Peyer's patch (tissue), 4 donors: Measurements from ENCODE around the gene GPC6.

ENCODE experiments used
- CTCF ChIP-seq, 6 experiments: fragments of 450-650 bp in 4 of 6; fragments of 200-600 bp in 2 of 6; sonication (generic) in 1 of 6; IDR thresholded peaks; one replicate each; pipeline ENCODE4 v1.5.1; 2017 to 2019; ENCODE audit warnings: antibody characterized with exemption in 6 of 6, mild to moderate bottlenecking in 3 of 6, moderate library complexity in 1 of 6
- POLR2A ChIP-seq, 2 donors: fragments of 450-650 bp; IDR thresholded peaks; one replicate each; pipeline ENCODE4 v1.5.1; 2017; ENCODE audit warnings: antibody characterized with exemption in 2 of 2, mild to moderate bottlenecking in 2 of 2, moderate library complexity in 2 of 2

DNA sequence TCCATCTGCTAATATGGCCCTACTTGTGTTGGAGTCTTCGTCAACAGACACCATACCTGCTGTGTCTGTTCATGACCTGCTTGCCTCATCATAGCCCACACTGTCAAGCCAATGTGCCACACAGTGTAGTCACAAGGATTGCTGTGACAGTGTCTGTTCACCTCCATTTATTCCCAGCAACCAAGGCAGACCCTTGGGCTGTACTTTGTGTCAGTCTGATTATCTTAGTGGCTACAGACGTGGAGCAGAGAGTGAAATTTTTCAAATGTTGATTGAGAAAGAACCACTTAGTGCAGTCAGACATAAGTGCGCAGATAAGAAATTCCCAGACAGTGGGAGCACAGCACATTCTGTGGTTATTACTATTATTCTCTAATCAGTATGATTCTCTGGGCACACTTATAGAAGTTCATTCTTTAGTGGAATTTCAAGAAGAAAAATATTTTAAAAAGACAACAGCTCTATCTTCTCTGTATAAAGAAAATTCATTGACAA lies 184.6 kb downstream of the GPC6 start:
- TF ChIP-seq CTCF (IDR thresholded peaks at IDR 0.05) = no peak
- TF ChIP-seq POLR2A (IDR thresholded peaks at IDR 0.05) = no peak
